Mesenchymal stem cell (in vitro differentiated cells and primary cell): ENCODE results near the gene NEK4.
A peak's percentile ranks its signal among the peaks of the same experiment; 100 is the strongest.
"Not testable (repeated sequence)": the region's sequence is repeated elsewhere in the genome, so short reads cannot be mapped to it uniquely, and the experiment has no call there.

Experiments used
- DNase-seq: peaks from one replicate; pipeline ENCODE4 v3.0.0-alpha.2; 2013
- H2AFZ ChIP-seq: one replicate; pipeline ENCODE4 v1.6.1; 2013; ENCODE audit warnings: low read depth, mild to moderate bottlenecking, control low read depth, inconsistent platforms, low read length, moderate library complexity
- H2AK5ac ChIP-seq: 2 replicates; pipeline ENCODE4 v1.6.1; 2013; ENCODE audit warnings: low read length, moderate library complexity, mild to moderate bottlenecking, inconsistent platforms; ENCODE audit not compliant: severe bottlenecking
- H2BK120ac ChIP-seq: one replicate; pipeline ENCODE4 v1.6.1; 2013; ENCODE audit warnings: low read depth, mild to moderate bottlenecking, inconsistent platforms, low read length, moderate library complexity
- H2BK12ac ChIP-seq, 2 experiments: one replicate each; pipeline ENCODE4 v1.6.1; 2013; ENCODE audit warnings: inconsistent platforms in 2 of 2, low read length in 2 of 2, mild to moderate bottlenecking in 2 of 2, moderate library complexity in 2 of 2, control low read depth in 1 of 2
- H2BK15ac ChIP-seq: one replicate; pipeline ENCODE4 v1.6.1; 2013; ENCODE audit warnings: mild to moderate bottlenecking, low read depth, inconsistent platforms; ENCODE audit not compliant: poor library complexity, severe bottlenecking
- H2BK5ac ChIP-seq: 2 replicates; pipeline ENCODE4 v1.6.1; 2013; ENCODE audit warnings: low read depth, mild to moderate bottlenecking, low read length, control low read depth, inconsistent platforms; ENCODE audit not compliant: poor library complexity, severe bottlenecking
- H3K14ac ChIP-seq, 2 experiments: one replicate each; pipeline ENCODE4 v1.6.1; 2013; ENCODE audit warnings: inconsistent platforms in 2 of 2, low read length in 2 of 2, control low read depth in 1 of 2, mild to moderate bottlenecking in 1 of 2, moderate library complexity in 1 of 2
- H3K18ac ChIP-seq, 2 experiments: one replicate each; pipeline ENCODE4 v1.6.1; 2013; ENCODE audit warnings: inconsistent platforms in 2 of 2, low read length in 2 of 2, control low read depth in 1 of 2, low read depth in 1 of 2, mild to moderate bottlenecking in 1 of 2
- H3K23ac ChIP-seq, 2 experiments: one replicate each; pipeline ENCODE4 v1.6.1; 2013; ENCODE audit warnings: inconsistent platforms in 2 of 2, low read length in 2 of 2, mild to moderate bottlenecking in 2 of 2, moderate library complexity in 2 of 2, control low read depth in 1 of 2
- H3K27ac ChIP-seq: 2 replicates; pipeline ENCODE4 v1.5.1; 2013; ENCODE audit warnings: mild to moderate bottlenecking, moderate library complexity, low read length, control low read depth, inconsistent platforms; ENCODE audit not compliant: poor library complexity, severe bottlenecking
- H3K27me3 ChIP-seq, 2 experiments: 2 replicates each; pipeline versions ENCODE4 v1.6.1 to v1.7.0; 2013; ENCODE audit warnings: low read length in 2 of 2, mild to moderate bottlenecking in 2 of 2, moderate library complexity in 2 of 2, control low read depth in 1 of 2, inconsistent platforms in 1 of 2; ENCODE audit not compliant: control insufficient read depth in 1 of 2, insufficient read depth in 1 of 2
- H3K36me3 ChIP-seq, 2 experiments: 2 replicates each; pipeline versions ENCODE4 v1.6.1 to v1.7.0; 2013; ENCODE audit warnings: low read length in 2 of 2, control low read depth in 1 of 2, inconsistent platforms in 1 of 2, low read depth in 1 of 2, mild to moderate bottlenecking in 1 of 2; ENCODE audit not compliant: insufficient read depth in 2 of 2, control insufficient read depth in 1 of 2
- H3K4ac ChIP-seq, 2 experiments: one replicate each; pipeline ENCODE4 v1.6.1; 2013; ENCODE audit warnings: inconsistent platforms in 2 of 2, low read length in 2 of 2, mild to moderate bottlenecking in 2 of 2, moderate library complexity in 2 of 2, control low read depth in 1 of 2, low read depth in 1 of 2
- H3K4me1 ChIP-seq: 2 replicates; pipeline ENCODE4 v1.6.1; 2013; ENCODE audit warnings: low read depth, low read length, control low read depth; ENCODE audit not compliant: control insufficient read depth, insufficient read depth
- H3K4me2 ChIP-seq: 2 replicates; pipeline ENCODE4 v1.6.1; 2013; ENCODE audit warnings: low read length, mild to moderate bottlenecking, inconsistent platforms; ENCODE audit not compliant: poor library complexity, severe bottlenecking
- H3K4me3 ChIP-seq, 2 experiments: 2 replicates each; pipeline versions ENCODE4 v1.5.1 to v1.7.0; 2013; ENCODE audit warnings: low read length in 2 of 2, mild to moderate bottlenecking in 2 of 2, control low read depth in 1 of 2, low read depth in 1 of 2; ENCODE audit not compliant: insufficient read depth in 1 of 2
- H3K79me1 ChIP-seq: replicated peaks from 2 replicates; pipeline ENCODE4 v1.6.1; 2013; ENCODE audit warnings: mild to moderate bottlenecking, control low read depth, low read length, inconsistent platforms; ENCODE audit not compliant: poor library complexity, severe bottlenecking
- H3K9ac ChIP-seq: 2 replicates; pipeline ENCODE4 v1.7.0; 2013; ENCODE audit warnings: mild to moderate bottlenecking, low read length, moderate library complexity
- H3K9me3 ChIP-seq: 2 replicates; pipeline ENCODE4 v1.7.0; 2013; ENCODE audit warnings: mild to moderate bottlenecking, low read length; ENCODE audit not compliant: control insufficient read depth
- H4K8ac ChIP-seq: one replicate; pipeline ENCODE4 v1.6.1; 2013; ENCODE audit warnings: inconsistent platforms, mild to moderate bottlenecking, low read length, moderate library complexity
- H4K91ac ChIP-seq: one replicate; pipeline ENCODE4 v1.6.1; 2013; ENCODE audit warnings: mild to moderate bottlenecking, low read length, inconsistent platforms
- WGBS: methylation state at CpG from one replicate; pipeline ENCODE4 v1.1.7; 2013; ENCODE audit warnings: mixed read lengths; 5-methylcytosine and 5-hydroxymethylcytosine counted together

NEK4 gene

DNA sequence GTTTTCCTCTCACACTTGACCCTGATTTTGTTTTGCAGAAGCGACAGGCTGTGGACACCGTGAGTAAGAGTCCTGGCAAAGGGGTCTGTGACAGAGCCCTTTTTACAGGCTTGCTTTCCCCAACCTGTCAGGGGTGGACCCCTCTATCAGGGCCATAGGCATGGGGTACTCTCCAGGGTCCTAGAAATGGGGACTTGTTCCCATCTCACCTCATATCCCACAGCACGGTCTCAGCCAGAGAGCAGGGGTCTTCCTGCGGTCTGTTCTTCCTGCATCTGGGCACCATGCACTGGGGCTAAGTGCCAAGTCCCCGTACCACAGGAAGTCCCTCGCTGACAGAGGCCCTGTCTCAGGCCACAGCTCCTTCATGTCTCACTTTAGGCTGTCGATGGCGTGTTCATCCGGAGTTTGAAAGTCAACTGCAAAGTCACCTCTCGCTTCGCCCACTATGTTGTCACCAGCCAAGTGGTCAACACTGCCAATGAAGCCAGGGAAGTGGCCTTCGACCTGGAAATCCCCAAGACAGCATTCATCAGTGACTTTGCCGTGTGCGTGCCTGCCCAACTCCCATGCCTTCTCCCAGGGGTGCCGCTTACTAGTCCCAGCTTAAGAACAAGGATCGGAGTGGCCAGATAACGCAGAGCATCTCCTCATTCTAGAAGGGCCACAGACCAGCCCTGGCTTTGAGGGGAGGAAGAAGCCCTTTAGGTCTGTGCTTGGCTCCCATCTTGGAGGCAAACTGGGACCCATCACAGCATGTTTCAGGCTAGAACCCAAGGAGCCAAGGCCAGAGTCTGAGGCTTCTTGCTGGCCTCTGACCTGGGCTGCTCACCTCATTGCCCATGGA, 7.4 kb upstream of the NEK4 start:
- H3K27ac ChIP-seq, result no peak overlapping the region
- no peak overlapping the region for H3K9ac ChIP-seq
- H2BK15ac ChIP-seq, result no peak overlapping the region
- no peak overlapping the region for H3K4me2 ChIP-seq
- no peaks in the 10 kb centered on the region for H3K9me3 ChIP-seq
- H3K27me3 ChIP-seq, result peaks cover 48 to 53% of the 10 kb centered on the region in 2 experiments
- H4K91ac ChIP-seq, result no peak overlapping the region
- no peak overlapping the region for H2AFZ ChIP-seq
- H3K4me3 ChIP-seq, result no peak overlapping the region
- H2BK12ac ChIP-seq, result no peak overlapping the region
- H3K14ac ChIP-seq, result peak overlapping the region in 1 of 2 experiments; percentile 39
- no peak overlapping the region for H4K8ac ChIP-seq
- H3K23ac ChIP-seq, result no peak overlapping the region
- WGBS, result 84% methylated on average over 17 of the region's 17 CpGs
- H2BK5ac ChIP-seq, result no peak overlapping the region
- peaks cover 2% of the 10 kb centered on the region for H3K4me1 ChIP-seq
- H3K18ac ChIP-seq, result no peak overlapping the region
- DNase-seq, result no peak
- no peak overlapping the region for H3K4ac ChIP-seq
- H2AK5ac ChIP-seq, result no peak overlapping the region
- no peaks in the 10 kb centered on the region for H3K79me1 ChIP-seq
- no peaks in the 10 kb centered on the region for H3K36me3 ChIP-seq
- no peak overlapping the region for H2BK120ac ChIP-seq

DNA sequence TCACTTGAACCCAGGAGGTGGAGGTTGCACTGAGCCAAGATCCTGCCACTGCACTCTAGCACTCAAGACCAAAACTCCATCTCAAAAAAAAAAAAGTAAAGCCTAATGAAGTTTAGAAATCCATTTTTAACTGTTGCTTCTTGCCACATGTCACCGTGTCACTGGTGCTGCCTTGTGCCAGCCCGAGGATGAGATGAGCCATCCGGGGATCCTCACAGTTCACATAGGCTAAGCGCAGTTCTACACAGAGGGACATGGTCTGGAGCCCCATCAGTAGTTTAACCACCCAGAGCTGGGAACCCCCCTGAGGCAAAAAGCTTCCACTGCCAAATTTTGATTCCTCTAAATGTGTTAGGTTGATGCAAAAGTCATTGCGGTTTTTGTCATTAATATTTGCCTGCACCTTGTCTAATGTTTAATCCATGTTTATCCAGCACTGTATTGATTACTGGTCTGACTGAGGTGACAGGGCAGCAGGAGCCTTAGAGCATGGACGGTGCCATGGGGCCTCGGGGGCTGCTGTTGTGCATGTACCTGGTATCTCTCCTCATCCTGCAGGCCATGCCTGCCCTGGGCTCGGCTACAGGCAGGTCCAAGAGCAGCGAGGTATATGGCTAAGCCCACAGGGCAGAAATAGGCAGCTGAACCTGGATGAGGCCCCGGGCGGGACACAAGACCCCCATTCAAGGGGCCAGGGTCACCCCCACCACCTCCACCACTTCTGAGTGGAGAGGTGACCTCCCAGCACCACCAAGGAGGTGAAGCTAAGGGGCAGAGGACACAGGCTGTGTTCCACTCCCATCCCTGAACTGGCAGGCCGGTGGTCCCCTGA, 6.6 kb upstream of the NEK4 start, which contains the start of gene ITIH1:
Gene ITIH1, plus strand, starts transcription at position 473 of the 832 bp plus-strand sequence. Its CDS starts 17 bp downstream, at position 490.
- Histone ChIP-seq H2AK5ac (no peak within 1 kb of the TSS), H2BK12ac (no peak within 1 kb of the TSS), H3K27me3 (peaks cover 39 to 45% of the 10 kb centered on the region in 2 experiments), H3K9me3 (no peaks in the 10 kb centered on the region), H3K4ac (no peak within 1 kb of the TSS), H3K23ac (no peak within 1 kb of the TSS), H2BK120ac (no peak within 1 kb of the TSS), H4K91ac (no peak within 1 kb of the TSS), H3K79me1 (no peaks in the 10 kb centered on the region), H2AFZ (no peak within 1 kb of the TSS), H3K9ac (no peak within 1 kb of the TSS), H2BK5ac (no peak within 1 kb of the TSS), H4K8ac (no peak within 1 kb of the TSS), H3K36me3 (no peaks in the 10 kb centered on the region), H3K27ac (no peak within 1 kb of the TSS), H3K4me1 (peaks cover 2% of the 10 kb centered on the region), H3K4me3 (no peak within 1 kb of the TSS), H2BK15ac (no peak within 1 kb of the TSS), H3K18ac (no peak within 1 kb of the TSS), H3K14ac (peak within 1 kb of the TSS in 1 of 2 experiments; percentile 39), H3K4me2 (no peak within 1 kb of the TSS)
- no peak for DNase-seq
- 89% methylated on average over 12 of the region's 12 CpGs for WGBS

DNA sequence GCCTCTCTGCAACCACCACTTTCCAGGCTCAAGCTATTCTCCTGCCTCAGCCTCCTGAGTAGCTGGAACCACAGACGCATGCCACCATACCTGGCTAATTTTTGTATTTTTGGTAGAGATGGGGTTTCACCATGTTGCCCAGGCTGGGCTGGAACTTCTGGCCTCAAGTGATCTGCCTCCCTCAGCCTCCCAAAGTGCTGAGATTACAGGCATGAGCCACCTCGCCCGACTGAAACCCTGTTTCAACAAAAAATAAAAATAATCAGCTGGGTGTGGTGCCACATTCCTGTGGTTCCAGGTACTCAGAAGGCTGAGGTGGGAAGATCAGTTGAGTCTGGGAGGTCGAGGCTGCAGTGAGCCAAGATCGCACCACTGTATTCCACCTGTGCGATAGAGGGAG, 5.7 kb upstream of the NEK4 start:
- H3K4me3 ChIP-seq, DNase-seq, H2AFZ ChIP-seq, H3K18ac ChIP-seq, H4K91ac ChIP-seq, H2BK5ac ChIP-seq, H3K14ac ChIP-seq, H2AK5ac ChIP-seq, H3K27ac ChIP-seq, H3K9me3 ChIP-seq, H3K4me1 ChIP-seq, H3K4ac ChIP-seq, H4K8ac ChIP-seq, H2BK12ac ChIP-seq, H3K79me1 ChIP-seq, H2BK120ac ChIP-seq, H3K23ac ChIP-seq, H2BK15ac ChIP-seq, H3K36me3 ChIP-seq, H3K9ac ChIP-seq, H3K4me2 ChIP-seq: not testable (repeated sequence)
- 82% methylated on average over 5 of the region's 6 CpGs for WGBS
- H3K27me3 ChIP-seq, result peaks cover 31 to 36% of the 10 kb centered on the region in 2 experiments

DNA sequence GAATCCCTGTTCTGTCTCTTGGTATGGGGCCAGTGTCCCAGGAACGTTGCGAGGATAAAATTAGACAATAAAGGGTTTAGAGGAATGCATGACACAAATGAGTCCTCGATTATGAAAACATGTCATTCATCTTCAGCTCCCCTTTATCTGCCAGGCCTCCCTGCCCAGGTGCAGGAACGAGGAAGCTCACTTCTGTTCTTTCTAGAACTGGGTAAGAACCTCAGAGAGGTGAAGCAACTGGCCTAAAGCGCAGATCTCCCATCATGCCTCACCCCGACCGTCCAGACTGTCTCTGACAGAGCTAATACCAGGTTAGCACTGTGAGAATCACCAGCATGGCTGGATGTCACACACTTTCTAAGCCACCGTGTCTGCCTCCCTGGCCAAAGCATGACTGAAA, 5.1 kb upstream of the NEK4 start:
- Histone ChIP-seq H2BK15ac (no peak overlapping the region), H3K4ac (no peak overlapping the region), H3K4me3 (no peak overlapping the region), H4K8ac (no peak overlapping the region), H3K36me3 (no peaks in the 10 kb centered on the region), H2AK5ac (no peak overlapping the region), H3K27me3 (peaks cover 29 to 32% of the 10 kb centered on the region in 2 experiments), H4K91ac (no peak overlapping the region), H3K14ac (no peak overlapping the region), H3K9ac (no peak overlapping the region), H3K79me1 (no peaks in the 10 kb centered on the region), H3K23ac (no peak overlapping the region), H3K4me1 (peaks cover 7% of the 10 kb centered on the region), H3K18ac (no peak overlapping the region), H3K27ac (no peak overlapping the region), H3K4me2 (no peak overlapping the region), H2BK12ac (no peak overlapping the region), H2BK5ac (no peak overlapping the region), H2AFZ (no peak overlapping the region), H2BK120ac (no peak overlapping the region), H3K9me3 (no peaks in the 10 kb centered on the region)
- WGBS, result 78% methylated on average over 8 of the region's 8 CpGs
- no peak for DNase-seq
